AG10803 (cell line): ENCODE results near the gene ADCY5.

Experiments
- DNase-seq: peaks from one replicate; pipeline ENCODE4 v3.0.0; 2010; ENCODE audit warnings: low read depth
- H3K4me3 ChIP-seq: 2 replicates; pipeline ENCODE4 v1.5.1; 2011; ENCODE audit warnings: mild to moderate bottlenecking, low read length, control low read depth
- CTCF ChIP-seq: conservative IDR thresholded peaks from 2 replicates; pipeline ENCODE4 v1.5.1; 2011; ENCODE audit warnings: mild to moderate bottlenecking, low read length, control low read depth, inconsistent platforms

Gene ADCY5

GRCh38 chr3:123416173-123416572, 32.7 kb downstream of the ADCY5 start:
- no peak for TF ChIP-seq CTCF
- no peak overlapping the region for H3K4me3 ChIP-seq
- DNase-seq: no peak

- no peak for TF ChIP-seq CTCF
- H3K4me3 ChIP-seq: no peak overlapping the region
- DNase-seq: no peak
Measured at GRCh38 chr3:123414973-123415775, 33.7 kb downstream of the ADCY5 start.

GRCh38 chr3:123412811-123413604, 35.9 kb downstream of the ADCY5 start:
- no peak for TF ChIP-seq CTCF
- no peak overlapping the region for H3K4me3 ChIP-seq
- no peak for DNase-seq

GRCh38 chr3:123412076-123412475, 36.8 kb downstream of the ADCY5 start:
- TF ChIP-seq CTCF: no peak
- DNase-seq: no peak
- H3K4me3 ChIP-seq: no peak overlapping the region

- DNase-seq: no peak
- TF ChIP-seq CTCF: no peak
- H3K4me3 ChIP-seq: no peak overlapping the region
Measured at GRCh38 chr3:123411340-123412040, 37.4 kb downstream of the ADCY5 start.

- no peak for DNase-seq
- H3K4me3 ChIP-seq: no peak overlapping the region
- no peak for TF ChIP-seq CTCF
Measured at GRCh38 chr3:123410149-123410515, 38.8 kb downstream of the ADCY5 start.
